H1 (cell line): ENCODE data around the gene MTRFR. TPM values are rescaled to one million over a fixed set of nuclear protein-coding genes. Genes with fewer than 3 reads are reported as not detected.

Experiments used
- CHD2 ChIP-seq: IDR thresholded peaks from 2 replicates; pipeline ENCODE4 v1.6.1; 2012; ENCODE audit warnings: low read length, improper control_type of control experiment
- CHD7 ChIP-seq: fragments of 300-600 bp; sonication (generic); IDR thresholded peaks from 2 replicates; pipeline ENCODE4 v1.7.1; 2012; ENCODE audit warnings: low read length, moderate library complexity, mild to moderate bottlenecking, inconsistent platforms; ENCODE audit not compliant: insufficient replicate concordance
- JUND ChIP-seq: IDR thresholded peaks from 2 replicates; pipeline ENCODE4 v1.6.1; 2011; ENCODE audit warnings: mild to moderate bottlenecking, improper control_type of control experiment, low read length
- KDM4A ChIP-seq: IDR thresholded peaks from one replicate; pipeline ENCODE4 v1.7.1; 2012; ENCODE audit warnings: low read depth, mild to moderate bottlenecking, moderate library complexity, low read length, inconsistent platforms; ENCODE audit not compliant: severe bottlenecking
- polyA plus RNA-seq, 7 experiments: library from polyadenylated mRNA; depleted of rRNA in 3 of 7; stranded (reverse) in 5 of 7; unstranded in 2 of 7; fragments of >200 nt in 5 of 7; fragments of 200-250 nt in 2 of 7; gene quantifications; 1 replicate in 5 of 7; 2 replicates in 1 of 7; 4 replicates in 1 of 7; pipeline versions ENCODE4 v1.2.1 to v1.2.3, GENCODE V29; 2011 to 2013; ENCODE audit warnings: missing spikeins in 2 of 7, mixed read lengths in 2 of 7
- total RNA-seq: library from RNA; stranded (reverse); fragmentation: NEBNext Ultra II Directional; extraction: Animal tissue kit (Norgen Biotek cat#: 25700); gene quantifications from 2 replicates; pipeline ENCODE4 v1.2.1, GENCODE V29; 2021

The MTRFR gene
- total and polyA plus RNA-seq, 2 of the 8 experiments (the other 6 are each of a cell fraction or from before 2014, with no cell fraction given), result 9.2 to 12.9 TPM

GRCh38 chr12:123278101-123278627 is 44.9 kb downstream of the MTRFR start (continued):
- TF ChIP-seq CHD7 (no peak), JUND (no peak), CHD2 (no peak), KDM4A (no peak)
- TF ChIP-seq, all 59 proteins: peak for 0
